Muscle of back (tissue), 11 donors: ENCODE measurements around the gene UNC5C. TPM values are rescaled to one million over a fixed set of nuclear protein-coding genes. Genes with fewer than 3 reads are reported as not detected.

Source experiments
- DNase-seq, 3 donors: peaks; one replicate each; pipeline versions ENCODE4 v3.0.0 to v3.0.0-alpha.2; 2013
- polyA plus RNA-seq, 10 donors: library from polyadenylated mRNA; unstranded; fragments of 120-200 nt; gene quantifications; one replicate each; pipeline ENCODE4 v1.2.1, GENCODE V29; 2013; ENCODE audit not compliant: insufficient read length in 10 of 10

The UNC5C gene
- polyA plus RNA-seq, 10 donors: 0.50 to 1.6 (median 0.96) TPM

DNA sequence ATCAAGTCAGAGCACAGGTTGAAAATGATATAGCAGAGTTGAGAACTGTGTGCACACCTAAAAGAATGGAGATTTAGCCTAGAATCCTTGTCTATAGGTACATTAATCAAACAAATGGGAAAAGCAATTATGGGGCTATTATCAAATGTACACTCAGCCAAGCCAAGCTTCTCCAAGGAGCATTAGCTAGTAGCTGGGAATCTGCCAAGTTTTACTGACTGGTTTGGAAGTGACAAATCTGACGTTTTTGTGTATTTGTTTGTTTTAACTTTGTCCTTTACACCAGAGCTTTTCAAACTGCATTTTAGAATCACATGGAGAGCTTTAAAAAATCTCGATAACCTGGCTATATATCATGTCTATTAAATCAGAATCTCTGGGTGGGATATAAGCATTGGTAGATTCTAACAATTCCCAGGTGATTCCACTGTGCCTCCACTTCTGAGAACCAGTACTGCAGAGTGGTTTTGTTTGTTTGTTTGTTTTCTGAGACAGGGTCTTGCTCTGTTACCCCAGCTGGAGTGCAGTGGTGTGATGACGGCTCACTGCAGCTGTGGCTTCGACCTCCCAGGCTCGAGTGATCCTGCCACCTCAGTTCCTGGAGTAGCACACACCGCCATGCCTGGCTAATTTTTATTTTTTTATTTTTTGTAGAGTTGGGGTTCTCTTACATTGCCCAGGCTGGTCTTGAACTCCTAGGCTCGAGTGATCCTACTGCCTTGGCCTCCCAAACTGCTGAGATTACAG lies 279.8 kb downstream of the UNC5C start:
- DNase-seq: no peak

- peak in 1 of 3 donors; percentile 14 for DNase-seq
Measured at GRCh38 chr4:95267081-95267480, 281.7 kb downstream of the UNC5C start.

- no peak for DNase-seq
Measured at GRCh38 chr4:95265814-95266740, 282.7 kb downstream of the UNC5C start.

- DNase-seq: no peak
Measured at GRCh38 chr4:95264843-95265242, 283.9 kb downstream of the UNC5C start.

- DNase-seq: no peak
Measured at GRCh38 chr4:95263960-95264359, 284.8 kb downstream of the UNC5C start.

GRCh38 chr4:95263391-95263790 lies 285.4 kb downstream of the UNC5C start:
- DNase-seq: no peak

DNA sequence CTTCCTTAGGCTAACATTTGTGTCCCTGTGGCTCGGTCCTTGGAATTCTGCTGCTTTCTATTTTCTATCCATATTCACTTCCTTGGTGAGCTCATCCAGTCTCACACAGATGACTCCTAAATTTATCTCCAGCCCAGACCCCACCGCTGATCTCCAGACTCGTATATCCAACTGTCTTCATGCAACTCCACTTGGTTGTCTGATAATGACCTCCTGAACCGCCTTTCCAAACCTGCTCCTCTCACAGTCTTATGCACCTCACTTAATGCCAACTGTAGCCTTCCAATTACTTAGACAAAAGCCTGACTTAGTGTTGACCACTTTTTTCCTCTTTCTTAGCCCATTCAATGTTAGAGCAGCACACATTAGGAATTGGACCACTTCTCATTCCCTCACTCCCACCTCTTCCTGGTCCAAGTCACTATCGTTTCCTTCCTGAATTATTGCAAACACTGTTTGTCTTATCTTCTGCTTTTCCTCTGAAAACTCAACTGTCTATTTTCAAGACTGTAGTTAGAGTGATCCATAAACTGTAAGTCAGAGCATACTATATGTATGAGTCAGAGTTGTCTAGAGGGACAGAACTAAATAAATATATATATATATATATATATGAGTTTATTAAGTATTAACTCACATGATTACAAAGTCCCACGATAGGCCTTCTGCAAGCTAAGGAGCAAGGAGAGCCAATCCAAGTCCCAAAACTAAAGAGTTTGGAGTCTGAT lies 292.5 kb downstream of the UNC5C start:
- DNase-seq: no peak

DNA sequence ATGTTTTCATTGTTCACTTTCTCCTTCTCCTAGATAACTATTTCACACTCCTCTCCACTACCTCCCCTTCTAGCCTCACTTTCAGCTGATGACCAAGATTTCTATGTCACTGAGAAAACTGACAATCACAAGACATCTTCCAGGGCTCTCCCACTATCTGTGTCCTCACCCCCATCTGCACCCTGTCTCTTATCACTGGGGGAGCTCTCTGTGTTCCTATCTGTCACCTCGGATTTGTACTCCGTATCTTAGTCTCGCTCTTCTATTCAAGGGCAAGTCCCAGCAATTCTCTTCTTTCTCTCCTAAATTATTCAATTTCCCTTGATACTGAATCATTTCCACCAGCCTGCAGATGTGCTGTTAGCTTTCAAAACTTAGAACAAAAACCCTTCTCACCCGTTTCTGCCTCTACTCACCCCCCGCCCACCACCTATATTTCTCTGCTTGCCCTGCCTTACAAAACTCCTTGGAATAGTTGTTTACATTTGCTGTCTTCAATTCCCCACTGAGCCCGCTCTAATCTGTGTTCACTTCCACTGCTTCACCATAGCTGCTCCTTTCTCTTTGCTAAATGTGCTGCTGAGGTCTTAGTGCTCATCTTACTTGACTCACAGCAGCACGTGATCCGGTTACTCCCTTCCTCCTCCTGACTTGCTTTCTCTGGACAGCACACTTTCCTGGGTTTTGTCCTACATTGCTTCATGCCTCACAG lies 293.2 kb downstream of the UNC5C start:
- DNase-seq: no peak

DNA sequence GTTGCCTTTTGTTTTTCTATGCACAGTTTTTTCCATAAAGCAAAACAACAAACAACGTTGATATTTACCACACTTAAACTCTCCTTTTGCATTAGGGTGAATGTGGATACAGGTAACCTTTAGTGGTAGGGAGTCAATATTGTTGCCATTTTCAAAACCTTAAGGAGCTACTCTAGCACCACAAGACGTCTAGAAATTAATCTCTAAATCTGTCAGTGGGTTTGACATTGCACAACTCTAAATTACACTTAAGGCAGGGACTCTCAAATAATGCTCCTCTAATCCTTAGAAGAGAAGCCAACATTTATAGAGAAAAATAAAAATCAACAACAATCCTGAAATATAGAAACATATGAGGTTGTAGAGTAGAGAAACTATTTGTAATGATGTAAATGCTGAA lies 297.2 kb downstream of the UNC5C start:
- DNase-seq: no peak

GRCh38 chr4:95250544-95251137 lies 298.1 kb downstream of the UNC5C start:
- no peak for DNase-seq

DNA sequence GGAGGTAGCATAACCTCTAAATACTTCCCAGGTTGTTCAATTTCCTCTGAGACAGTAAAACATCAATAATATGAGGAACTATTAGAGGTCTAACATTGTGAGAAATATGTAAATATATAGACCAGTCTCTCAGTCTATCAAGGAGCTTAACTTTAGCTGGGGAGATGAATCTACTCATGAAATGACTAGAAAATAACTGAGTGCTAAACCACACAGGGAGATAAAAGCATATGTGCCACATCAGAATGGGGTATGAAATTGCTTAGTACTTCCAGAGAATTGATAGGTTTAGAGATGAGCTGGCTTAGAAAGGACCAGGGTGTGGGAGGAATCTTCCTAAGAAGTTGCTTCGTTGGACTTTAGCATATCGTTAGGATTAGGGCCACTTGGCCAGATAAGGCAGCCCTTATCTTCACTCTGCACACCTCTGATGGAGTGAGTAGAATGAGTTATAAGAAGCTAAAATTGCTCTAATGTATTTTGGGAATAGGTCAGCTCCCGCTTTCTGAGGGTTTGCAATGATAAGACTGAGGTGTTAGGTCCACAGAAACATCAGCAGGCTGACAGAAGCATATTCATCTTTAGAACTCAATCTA lies 299.2 kb downstream of the UNC5C start:
- DNase-seq: no peak

- DNase-seq: no peak
Measured at GRCh38 chr4:95248720-95249425, 299.9 kb downstream of the UNC5C start.

- DNase-seq: no peak
Measured at GRCh38 chr4:95243892-95244291, 304.9 kb downstream of the UNC5C start.

GRCh38 chr4:95238554-95238953 lies 310.2 kb downstream of the UNC5C start:
- no peak for DNase-seq

GRCh38 chr4:95232358-95233156 lies 316.2 kb downstream of the UNC5C start:
- DNase-seq: no peak

GRCh38 chr4:95231681-95232080 lies 317.1 kb downstream of the UNC5C start:
- DNase-seq: no peak

GRCh38 chr4:95225849-95226248 lies 322.9 kb downstream of the UNC5C start:
- DNase-seq: no peak

DNA sequence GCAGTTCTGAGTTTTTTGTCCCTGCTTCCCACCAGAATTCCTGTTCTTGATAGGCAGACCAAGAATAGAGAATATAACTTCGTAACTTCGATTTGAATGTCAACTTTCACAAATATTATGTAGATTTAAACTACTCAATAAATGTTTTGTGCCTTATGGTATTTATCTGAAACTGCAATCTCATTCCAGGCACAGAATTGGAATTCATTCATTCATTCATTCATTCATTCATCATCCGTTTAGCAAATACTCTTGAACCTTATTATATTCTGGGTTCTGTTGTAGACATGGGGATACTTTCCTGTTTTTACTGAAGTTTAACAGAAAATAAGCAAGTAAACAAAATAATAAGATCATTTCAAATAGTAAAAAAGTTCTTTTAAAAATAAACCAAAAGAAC lies 324.4 kb downstream of the UNC5C start:
- no peak for DNase-seq
